Spleen (tissue), 7 donors: ENCODE data around the gene PTMA.

Experiments used
- CTCF ChIP-seq, 11 experiments: fragments of 200-600 bp in 7 of 11; fragments of 450-650 bp in 4 of 11; sonication (generic) in 4 of 11; IDR thresholded peaks in 8 of 11; conservative IDR thresholded peaks in 3 of 11; 1 replicate in 7 of 11; 2 replicates in 4 of 11; pipeline versions ENCODE4 v1.4.0 to v1.8.0; 2016 to 2021; ENCODE audit warnings: antibody characterized with exemption in 11 of 11, inconsistent platforms in 4 of 11, mild to moderate bottlenecking in 1 of 11
- POLR2A ChIP-seq, 3 donors: fragments of 450-650 bp; IDR thresholded peaks; one replicate each; pipeline ENCODE4 v1.5.1; 2017; ENCODE audit warnings: antibody characterized with exemption in 3 of 3, mild to moderate bottlenecking in 1 of 3
- POLR2AphosphoS5 ChIP-seq, 3 donors: sonication (generic); formaldehyde crosslinking; IDR thresholded peaks; one replicate each; pipeline ENCODE4 v1.5.1; 2017; ENCODE audit warnings: antibody characterized with exemption in 3 of 3
- donor health status: DM: no; HTN: no; CAD: no; lungs with moderate emphysema.
- donor health status: DM: no; HTN: no; CAD: no.
- donor health status: DM: no; HTN: no; CAD: no.

GRCh38 chr2:231720987-231721966 lies 13.0 kb downstream of the PTMA start:
- TF ChIP-seq POLR2A (IDR thresholded peaks at IDR 0.05) (no peak), CTCF (IDR thresholded peaks at IDR 0.05 in 8 of 11, conservative IDR thresholded peaks at IDR 0.05 in 3 of 11) (peak in 6 of 11 experiments; percentile 10 to 32 (median 24)), POLR2AphosphoS5 (IDR thresholded peaks at IDR 0.05) (no peak)
